ENCODE measurements around the gene PADI6.

Gene PADI6

DNA sequence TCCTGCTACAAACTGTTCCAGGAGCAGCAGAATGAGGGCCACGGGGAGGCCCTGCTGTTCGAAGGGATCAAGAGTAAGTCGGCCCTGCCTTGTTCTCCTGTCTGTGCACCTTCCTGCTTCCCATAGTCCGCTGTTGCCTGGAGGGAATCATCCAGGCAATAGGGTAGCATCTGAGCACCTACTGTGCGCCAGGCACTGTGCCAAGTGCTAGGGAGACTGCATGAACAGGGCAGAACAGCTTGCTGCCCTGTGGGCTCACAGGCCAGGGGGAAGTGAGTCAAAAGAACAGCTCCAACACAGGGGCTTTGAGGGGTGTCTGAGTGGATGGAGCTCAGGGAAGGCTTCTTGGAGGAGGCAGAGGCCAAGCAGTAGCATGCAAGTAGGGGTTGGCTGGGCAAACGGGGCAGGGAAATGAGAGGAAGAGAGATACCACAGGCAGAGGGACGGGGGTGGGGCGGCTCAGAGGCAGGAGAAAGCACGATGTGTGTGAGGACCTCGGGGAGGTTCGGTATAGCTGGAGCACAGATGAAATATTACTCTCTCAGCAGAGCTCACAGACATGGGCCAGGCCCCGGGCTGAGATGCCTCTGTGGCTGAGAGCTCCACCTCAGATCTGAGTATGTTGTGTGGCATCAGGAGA is 15.5 kb upstream of the PADI6 start:
- DNase-seq (ENCODE audit: low read depth in 1 of 2, low spot score in 1 of 2) = no peak

DNA sequence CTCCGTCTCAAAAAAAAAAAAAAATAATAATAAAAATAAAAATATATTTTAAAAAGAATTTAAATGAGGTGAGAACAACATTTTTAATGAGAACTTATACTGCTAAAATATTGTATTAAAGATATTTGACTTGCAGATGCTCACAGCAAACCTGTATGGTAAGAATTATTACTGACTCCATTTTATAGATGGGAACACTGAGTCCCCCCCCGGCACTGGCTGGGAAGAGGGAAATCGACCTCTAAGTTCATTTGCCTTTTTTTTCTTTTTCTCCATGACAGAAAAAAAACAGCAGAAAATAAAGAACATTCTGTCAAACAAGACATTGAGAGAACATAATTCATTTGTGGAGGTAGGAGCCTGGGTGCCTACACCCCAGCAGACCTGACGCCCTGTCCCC is 13.4 kb upstream of the PADI6 start:
- no peak for DNase-seq (ENCODE audit: low read depth in 1 of 2, low spot score in 1 of 2)

DNA sequence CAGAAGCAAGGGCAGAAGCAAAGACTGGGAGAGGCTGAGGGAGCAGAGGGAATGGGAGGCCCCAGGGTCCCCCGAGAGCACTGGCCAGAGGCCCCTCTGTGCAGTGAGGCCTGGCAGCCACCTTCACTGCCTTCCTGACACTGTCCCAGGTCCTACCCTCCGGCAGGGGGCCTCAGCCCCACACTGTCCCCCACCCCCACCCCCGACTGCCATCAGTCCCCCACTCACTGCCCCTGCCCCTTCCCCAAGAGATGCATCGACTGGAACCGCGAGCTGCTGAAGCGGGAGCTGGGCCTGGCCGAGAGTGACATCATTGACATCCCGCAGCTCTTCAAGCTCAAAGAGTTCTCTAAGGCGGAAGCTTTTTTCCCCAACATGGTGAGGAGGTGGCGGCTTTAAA is 13.0 kb upstream of the PADI6 start:
- DNase-seq (ENCODE audit: low read depth in 1 of 2, low spot score in 1 of 2) = no peak

DNA sequence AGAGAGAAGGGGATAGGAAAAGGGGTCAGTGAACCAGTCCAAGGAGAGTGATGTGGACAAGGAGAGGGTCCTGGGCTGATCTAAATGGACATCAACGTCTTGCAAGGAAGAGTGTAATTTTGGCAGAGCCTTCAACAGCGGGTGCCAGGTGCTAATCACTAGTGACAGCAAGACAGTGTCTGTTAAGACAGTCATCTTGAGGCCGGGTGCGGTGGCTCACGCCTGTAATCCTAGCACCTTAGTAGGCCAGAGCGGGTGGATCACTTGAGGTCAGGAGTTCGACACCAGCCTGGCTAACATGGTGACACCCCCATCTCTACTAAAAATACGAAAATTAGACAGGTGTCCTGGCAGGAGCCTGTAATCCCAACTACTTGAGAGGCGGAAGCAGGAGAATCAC is 12.2 kb upstream of the PADI6 start:
- DNase-seq (ENCODE audit: low read depth in 1 of 2, low spot score in 1 of 2) = no peak

DNA sequence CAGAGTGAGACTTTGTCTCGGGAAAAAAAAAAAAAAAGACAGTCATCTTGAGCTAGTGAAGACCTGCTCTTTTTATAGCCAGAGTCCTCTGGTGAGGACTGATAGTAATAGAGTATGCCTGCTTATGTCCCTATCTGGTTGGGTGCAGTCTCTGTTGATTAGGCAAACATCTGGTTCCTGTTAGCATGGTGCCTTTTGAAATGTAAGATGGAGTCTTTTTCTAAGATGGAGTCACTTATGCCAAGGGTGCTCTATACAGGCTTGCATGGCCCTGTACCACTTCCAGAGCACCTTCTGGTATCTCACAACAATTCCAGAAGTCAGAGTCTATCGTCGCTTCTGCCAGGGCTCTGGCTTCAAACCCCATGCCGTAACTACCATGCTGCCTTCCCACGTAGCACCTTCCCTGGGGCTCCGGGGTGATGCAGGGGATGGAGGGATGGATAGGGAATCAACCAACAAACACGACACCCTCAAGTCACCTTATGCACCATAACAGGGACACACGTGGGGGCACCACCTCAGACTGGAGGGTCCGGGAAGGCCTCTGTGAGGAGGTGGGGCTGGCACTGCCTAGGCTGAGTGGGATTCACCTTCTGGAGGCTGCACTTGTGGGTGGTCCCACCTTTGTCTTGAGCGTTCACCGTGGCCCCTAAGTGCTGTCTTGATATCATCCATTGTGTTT is 11.6 kb upstream of the PADI6 start:
- DNase-seq (ENCODE audit: low read depth in 1 of 2, low spot score in 1 of 2) = no peak

DNA sequence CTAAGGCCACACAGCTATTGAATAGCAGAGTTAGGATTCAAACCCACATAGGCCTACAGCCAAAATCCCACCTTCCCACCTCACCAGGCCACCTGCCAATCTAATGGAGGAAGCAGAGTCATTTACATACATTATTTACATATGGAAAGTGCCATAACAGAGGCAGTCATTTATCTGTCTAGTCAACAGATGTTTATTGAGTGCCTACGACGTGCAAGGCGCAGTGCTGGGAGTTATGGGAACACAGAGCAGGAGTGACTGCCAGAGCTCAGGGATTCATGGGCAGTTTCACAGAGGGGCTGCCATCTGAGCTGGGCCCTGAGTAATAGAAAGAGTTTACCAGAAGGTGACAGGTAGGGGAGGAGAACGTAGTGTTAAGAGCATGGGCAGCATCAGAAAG is 10.3 kb upstream of the PADI6 start:
- no peak for DNase-seq (ENCODE audit: low read depth in 1 of 2, low spot score in 1 of 2)

DNA sequence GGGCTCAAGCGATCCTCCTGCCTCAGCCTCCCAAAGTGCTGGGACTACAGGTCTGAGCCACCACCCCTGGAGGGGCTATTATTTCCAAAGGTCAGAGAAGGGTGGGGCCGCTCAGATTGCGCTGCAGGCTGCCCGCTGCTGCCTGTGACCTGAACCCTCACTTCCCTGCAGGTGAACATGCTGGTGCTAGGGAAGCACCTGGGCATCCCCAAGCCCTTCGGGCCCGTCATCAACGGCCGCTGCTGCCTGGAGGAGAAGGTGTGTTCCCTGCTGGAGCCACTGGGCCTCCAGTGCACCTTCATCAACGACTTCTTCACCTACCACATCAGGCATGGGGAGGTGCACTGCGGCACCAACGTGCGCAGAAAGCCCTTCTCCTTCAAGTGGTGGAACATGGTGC is 8.6 kb upstream of the PADI6 start:
- no peak for DNase-seq (ENCODE audit: low read depth in 1 of 2, low spot score in 1 of 2)

DNA sequence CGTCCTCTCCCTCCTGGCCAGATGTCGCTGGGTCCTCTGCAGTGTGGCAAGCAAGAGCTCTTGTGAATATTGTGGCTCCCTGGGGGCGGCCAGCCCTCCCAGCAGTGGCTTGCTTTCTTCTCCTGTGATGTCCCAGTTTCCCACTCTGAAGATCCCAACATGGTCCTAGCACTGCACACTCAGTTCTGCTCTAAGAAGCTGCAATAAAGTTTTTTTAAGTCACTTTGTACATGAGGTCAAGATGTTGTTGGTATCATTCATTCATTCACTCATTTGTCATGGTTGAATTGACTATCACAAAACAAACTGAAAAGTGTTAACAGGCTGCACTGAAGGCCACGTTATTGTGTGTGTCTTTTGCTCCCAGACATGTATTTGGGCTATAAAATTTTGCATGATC is 8.2 kb upstream of the PADI6 start:
- DNase-seq (ENCODE audit: low read depth in 1 of 2, low spot score in 1 of 2) = no peak

DNA sequence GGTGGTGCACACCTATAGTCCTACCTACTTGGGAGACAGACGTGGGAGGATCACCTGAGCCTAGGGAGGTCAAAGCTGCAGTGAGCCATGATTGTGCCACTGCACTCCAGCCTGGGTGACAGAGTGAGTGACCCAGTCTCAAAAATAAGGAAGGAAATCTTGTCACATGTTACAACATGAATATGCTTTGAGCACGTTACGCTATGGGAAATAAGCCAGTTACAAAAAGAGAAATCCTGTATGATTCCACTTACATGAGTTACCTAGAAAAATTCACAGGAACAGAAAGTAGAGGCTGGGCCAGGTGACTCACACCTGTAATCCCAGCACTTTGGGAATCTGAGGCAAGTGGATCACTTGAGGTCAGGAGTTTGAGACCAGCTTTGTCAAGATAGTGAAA is 6.7 kb upstream of the PADI6 start:
- no peak for DNase-seq (ENCODE audit: low read depth in 1 of 2, low spot score in 1 of 2)

DNA sequence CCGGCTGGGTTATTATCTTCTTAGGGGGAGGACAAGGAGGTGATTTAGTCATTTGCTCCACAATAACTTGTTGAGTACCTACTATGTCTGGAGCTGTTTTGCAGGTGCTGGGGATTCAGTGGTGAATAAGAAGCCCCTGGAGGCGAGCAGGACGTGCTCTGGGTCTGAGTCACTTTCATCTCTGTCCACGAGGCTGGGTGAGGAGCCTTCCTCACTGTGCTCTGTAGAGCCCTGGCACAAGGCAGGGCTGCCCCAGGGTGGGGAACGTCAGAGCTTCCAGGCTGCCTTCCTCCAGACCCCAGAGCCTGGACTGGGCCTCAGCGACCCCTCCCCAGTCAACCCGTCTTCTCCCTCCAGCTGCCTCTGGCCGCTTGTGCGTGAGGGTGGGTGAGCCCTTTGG is 2.5 kb upstream of the PADI6 start:
- DNase-seq (ENCODE audit: low read depth in 1 of 2, low spot score in 1 of 2) = no peak

DNA sequence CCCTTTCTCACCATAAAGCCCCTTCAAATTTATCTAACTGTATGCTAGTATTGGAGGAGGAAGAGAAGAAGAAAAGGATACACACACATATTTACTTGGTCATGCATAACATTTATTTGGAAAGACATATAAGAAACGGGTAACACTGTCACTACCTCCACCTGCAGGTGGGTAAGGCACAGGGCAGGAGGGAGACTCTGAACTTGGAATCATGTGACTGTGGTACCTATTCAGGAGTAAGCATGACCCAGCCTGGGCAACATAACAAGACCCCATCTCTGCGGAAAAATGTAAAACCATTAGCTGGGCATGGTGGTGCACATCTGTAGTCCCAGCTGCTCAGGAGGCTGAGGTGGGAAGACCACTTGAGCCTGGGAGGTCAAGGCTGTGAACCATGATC is 1.4 kb upstream of the PADI6 start:
- DNase-seq (ENCODE audit: low read depth in 1 of 2, low spot score in 1 of 2) = no peak

DNA sequence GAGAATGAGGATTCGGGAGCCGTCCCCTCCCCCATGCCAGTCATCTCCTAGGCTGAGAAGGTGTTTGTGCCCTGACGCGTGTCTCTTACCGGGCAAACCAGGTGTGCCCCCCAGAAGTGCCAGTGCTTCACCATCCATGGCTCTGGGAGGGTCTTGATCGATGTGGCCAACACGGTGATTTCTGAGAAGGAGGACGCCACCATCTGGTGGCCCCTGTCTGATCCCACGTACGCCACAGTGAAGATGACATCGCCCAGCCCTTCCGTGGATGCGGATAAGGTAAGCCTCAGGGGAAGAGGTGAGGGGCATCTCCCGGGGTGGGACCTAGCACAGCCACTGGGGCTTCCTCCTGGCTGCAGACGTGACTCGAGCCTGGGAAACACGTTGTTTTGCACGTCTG is 959 bp downstream of the PADI6 start:
- no peak for DNase-seq (ENCODE audit: low read depth in 1 of 2, low spot score in 1 of 2)

DNA sequence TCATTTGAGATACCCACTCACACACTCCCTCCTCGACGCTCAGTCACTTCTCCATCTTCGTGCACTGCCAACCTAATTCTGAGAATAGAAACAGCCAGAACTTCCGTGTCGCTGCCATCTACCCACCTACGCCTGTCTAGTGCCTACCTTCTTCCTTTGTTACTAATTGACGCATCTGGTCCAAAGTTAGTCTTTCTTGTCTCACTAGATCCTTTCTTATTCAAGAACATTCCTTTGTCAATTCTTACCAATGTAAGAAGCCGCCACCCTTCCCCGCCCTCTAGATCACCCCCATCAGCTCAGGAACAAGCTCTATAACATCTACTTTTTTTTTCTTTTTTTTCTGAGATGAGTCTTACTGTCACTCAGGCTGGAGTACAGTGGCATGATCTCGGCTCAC is 3.7 kb downstream of the PADI6 start:
- no peak for DNase-seq (ENCODE audit: low read depth in 1 of 2, low spot score in 1 of 2)

DNA sequence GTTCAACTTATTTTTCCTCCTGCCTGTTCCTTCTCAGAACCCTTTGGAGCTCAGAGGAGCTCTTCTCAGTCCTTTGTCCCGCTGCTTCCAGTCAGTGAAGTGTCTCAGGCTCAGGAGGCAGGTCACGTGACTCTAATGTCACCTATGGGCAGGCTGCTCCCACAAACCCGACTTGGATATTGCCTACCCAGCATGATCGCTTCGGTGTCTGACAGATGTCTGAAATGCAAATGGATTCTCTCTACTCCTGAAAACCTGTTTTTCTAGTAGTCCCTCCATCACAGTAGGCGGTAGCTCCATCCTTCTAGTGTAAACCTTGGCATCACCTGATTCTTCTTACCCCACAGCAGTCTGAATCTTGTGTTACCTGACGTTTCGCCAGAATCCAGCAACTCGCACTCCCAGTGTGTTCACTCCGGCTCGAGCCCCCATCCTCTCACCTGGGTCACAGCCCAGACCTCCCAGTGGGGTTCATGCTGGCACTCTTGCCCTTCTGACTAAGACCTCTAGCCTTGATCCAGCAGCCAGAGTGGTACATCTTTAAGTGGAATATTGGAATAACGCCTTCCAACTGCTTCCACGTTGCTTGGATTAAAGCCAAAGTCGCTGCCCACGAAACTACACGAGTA is 5.4 kb downstream of the PADI6 start:
- DNase-seq (ENCODE audit: low read depth in 1 of 2, low spot score in 1 of 2) = no peak

DNA sequence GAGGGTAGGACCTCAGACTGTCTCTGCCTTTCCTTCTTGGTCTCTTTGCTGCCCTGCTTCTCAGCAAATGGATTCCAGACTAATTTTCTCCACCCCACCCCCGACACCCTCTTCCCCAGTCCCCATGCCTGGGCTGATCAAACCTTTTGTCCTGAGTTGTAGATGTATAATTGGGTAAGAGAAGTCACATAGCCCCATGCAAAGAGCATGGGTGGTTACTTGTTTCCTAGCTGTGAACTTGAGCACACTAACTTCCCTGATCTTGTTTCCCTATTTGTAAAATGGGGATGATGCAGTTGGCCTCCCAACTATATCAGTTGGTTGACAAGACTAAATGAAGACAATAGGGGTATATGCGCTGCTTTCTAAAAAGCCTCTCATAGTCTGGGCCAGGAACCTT is 9.2 kb downstream of the PADI6 start:
- DNase-seq (ENCODE audit: low read depth in 1 of 2, low spot score in 1 of 2) = no peak

DNA sequence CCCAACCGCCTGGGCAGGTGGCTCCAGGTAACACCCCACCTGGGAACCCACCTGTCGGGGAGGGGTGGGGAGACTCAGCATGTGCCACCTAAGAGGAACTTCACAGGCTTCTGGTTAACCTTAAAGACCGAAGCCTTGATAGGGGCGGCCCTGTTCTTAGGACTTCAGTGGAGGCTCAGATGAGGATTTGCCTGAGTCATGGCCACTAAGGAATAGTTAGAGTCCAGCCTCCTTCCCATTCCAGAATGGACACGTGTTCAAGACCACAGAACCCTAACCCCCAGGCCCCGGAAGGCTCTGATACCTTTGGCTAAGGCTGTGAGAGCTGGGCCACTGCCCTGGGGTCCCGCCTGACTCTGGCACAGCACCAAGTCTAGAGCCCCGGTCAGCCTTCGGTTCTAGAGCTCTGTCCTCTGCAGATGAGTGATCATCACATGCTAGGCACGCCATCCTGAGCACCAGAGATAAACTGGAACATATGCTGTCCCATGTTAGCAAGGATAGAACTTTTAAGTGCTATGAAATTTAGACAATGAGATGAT is 20.3 kb downstream of the PADI6 start:
- DNase-seq (ENCODE audit: low read depth in 1 of 2, low spot score in 1 of 2) = no peak

DNA sequence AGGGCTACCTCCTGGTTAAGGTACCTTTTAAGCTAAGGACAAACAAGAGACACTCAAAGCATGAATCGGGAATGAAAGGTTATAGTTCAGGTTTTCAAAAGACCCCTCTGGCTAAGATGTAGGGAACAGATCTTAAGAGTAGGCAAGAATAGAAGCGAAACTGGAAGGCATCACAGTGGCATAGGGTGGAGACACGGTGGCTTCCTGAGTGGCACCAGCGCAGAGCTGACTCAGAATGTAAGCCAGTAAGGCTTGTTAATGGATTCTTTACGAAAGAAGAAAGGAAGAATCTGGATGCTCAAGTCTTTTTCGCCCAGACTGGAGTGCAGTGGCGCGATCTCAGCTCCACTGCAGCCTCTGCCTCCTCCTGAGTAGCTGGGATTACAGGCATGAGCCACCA is 21.2 kb downstream of the PADI6 start:
- DNase-seq (ENCODE audit: low read depth in 1 of 2, low spot score in 1 of 2) = no peak

DNA sequence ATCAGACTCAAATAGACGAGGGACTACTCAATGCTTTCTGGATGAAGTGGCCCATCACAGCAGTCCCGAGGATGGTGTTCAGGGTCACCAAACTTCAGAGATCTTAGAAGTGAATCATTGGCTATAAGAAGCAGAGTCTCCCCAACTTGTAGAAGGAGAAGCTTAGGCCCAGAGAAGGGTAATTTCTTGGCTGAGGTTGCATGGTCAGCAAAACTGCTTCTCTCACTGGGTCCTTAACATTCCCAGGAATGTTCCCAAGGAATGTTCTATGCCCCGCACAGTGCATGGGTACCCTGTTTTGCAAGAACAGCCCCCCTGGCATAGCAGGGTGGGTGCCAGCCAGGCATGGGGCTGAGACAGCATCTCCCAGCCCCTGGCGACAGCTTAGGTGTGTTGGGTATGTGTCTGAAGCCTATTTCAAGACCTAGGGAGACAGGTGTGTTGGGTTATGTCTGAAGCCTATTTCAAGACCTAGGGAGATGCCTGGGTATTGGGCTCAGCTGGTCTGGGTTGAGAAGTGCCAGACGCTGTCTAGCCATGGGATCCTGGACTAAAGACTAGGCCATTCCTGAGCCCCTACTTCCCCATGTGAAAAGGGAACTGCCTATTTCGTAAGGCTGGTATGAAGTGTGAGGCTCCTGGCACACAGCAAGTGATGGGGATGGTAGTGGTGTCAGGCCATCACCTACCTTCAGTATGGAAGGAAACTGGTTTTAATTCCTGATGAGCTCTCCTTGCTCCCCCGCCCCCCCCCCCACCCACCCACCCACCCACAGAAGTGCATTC is 26.1 kb downstream of the PADI6 start:
- no peak for DNase-seq (ENCODE audit: low read depth in 1 of 2, low spot score in 1 of 2)

DNA sequence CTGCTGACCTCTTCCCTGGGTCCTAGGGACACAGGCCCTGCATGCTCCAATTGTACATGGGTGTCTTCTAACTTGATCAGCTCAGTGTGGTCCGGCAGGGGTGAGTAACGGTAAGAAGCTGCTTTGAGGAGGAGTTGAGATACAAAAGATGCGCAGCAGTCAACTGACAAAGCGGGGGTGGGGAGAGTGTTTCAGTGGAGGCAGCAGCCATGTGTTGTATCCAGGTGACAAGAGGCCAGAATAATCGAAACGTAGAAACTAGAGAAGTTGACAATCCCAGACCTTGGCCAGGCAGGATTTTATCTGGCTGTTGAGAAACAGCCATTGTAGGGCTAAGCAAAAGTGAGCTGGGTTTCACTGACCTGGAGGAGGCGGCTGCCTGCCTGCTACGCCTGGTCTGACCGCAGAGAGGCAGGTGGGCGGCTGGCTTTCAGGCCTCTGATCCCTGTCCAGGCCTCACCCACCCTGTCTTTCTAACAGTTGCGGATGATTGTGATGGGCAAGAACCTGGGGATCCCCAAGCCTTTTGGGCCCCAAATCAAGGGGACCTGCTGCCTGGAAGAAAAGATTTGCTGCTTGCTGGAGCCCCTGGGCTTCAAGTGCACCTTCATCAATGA is 28.8 kb downstream of the PADI6 start:
- DNase-seq (ENCODE audit: low read depth in 1 of 2, low spot score in 1 of 2) = no peak

DNA sequence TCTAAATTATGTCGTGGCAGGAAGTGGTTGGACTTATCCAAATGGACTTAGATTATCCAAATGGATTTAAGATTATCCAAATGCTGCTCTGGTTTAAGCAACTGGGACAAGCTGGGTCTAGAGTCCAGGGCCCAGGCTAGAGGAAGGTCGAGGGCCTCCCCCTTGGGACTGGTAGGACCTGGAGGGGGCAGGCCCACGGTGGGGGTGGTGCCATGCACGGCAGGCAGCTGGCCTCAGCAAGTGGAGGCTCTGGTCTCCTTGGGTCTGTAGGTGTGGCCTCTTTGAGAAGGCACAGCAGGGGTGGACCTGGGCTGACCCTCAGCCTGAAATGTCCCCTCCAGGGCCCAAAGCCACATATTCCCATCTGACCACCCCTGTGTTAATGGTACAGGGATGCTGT is 29.8 kb downstream of the PADI6 start:
- DNase-seq (ENCODE audit: low read depth in 1 of 2, low spot score in 1 of 2) = no peak

DNA sequence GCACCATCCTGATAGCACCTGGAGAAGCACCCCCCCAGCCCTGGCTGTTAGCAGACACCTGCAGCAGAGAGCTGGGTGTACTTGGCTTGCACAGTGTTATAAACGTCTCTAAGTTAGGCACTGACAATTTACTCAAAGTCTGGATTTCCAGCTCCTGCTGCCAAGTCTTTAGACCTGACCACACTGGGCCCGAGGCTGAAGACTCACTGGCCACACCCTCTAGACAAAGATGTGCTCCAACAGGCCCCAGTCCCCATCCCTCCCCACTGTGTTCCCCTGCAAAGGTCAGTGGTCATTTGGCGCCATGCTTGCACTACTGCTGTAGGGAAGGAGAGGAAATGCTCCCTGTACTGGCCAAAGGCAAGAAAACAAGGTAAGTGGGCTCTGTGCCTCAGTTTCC is 31.1 kb downstream of the PADI6 start:
- no peak for DNase-seq (ENCODE audit: low read depth in 1 of 2, low spot score in 1 of 2)

Measured in stimulated activated CD4-positive, alpha-beta T cell treated with anti-CD3 and anti-CD28 coated beads, Interleukin-15, amount 100 ng/mL, for 1 hour (primary cell).